ENCODE data around the gene ROGDI.

ROGDI gene

DNA sequence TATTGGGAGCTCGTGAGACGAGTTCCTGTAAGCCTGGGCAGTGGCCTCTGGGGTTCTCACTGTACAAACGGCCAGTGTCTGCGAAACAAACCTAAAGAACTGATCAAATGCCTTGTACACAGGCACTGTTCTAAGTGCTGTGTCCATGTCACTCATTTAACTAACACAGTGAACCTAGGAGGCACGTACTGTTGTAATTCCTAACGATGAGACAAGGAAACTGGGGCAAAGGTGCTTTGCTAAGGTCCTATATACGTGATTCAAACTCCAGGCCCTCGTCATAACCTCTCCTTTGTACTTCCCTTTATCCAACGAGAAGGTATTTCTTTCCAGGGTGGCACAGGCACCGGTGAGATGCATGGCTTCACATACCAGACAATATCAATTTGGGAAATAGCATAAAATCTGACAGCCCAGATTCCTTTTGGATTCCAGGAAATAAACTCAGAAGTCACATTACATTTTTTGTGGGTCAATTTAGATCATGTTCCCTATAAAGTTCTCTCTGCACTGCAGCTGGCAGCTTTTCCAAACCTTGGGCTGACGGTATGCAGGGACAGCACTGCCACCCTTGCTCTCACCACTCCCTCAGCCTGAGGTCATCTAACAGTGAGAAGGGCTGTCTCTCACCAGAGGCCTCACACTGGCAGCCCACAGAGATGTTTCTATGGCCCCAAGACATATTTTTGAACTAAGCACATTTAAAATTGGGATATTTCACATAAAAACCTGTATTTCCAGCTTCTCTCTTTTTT lies 26.3 kb upstream of the ROGDI start:
- DNase-seq (ENCODE audit: low spot score), result no peak
- TF ChIP-seq, protein P1, sequence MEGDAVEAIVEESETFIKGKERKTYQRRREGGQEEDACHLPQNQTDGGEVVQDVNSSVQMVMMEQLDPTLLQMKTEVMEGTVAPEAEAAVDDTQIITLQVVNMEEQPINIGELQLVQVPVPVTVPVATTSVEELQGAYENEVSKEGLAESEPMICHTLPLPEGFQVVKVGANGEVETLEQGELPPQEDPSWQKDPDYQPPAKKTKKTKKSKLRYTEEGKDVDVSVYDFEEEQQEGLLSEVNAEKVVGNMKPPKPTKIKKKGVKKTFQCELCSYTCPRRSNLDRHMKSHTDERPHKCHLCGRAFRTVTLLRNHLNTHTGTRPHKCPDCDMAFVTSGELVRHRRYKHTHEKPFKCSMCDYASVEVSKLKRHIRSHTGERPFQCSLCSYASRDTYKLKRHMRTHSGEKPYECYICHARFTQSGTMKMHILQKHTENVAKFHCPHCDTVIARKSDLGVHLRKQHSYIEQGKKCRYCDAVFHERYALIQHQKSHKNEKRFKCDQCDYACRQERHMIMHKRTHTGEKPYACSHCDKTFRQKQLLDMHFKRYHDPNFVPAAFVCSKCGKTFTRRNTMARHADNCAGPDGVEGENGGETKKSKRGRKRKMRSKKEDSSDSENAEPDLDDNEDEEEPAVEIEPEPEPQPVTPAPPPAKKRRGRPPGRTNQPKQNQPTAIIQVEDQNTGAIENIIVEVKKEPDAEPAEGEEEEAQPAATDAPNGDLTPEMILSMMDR (IDR thresholded peaks at IDR 0.05), result no peak
- Histone ChIP-seq H3K27ac (no peak overlapping the region), H3K4me3 (no peak overlapping the region)

DNA sequence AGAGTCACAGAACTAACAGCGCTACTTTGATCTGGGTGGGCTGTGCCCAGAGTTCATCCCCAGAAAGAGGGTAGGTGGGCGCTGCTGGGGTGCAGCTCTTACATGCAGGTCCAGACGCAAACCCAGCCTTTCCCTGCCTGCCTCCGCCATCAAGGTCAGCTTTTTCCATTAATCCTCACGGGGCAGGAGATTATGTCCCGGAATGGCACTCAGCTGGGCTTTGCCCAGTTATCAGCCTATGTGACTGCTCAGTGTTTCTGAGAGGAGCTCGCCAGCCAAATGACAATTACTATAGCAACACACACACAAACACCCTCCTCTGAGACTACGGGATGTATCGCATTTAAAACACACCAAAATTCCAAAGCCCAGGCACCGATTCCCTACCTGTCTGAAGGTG lies 24.5 kb upstream of the ROGDI start:
- no peak for DNase-seq (ENCODE audit: low spot score)
- no peak overlapping the region for H3K27ac ChIP-seq
- H3K4me3 ChIP-seq, result no peak overlapping the region
- TF ChIP-seq, protein P1 (IDR thresholded peaks at IDR 0.05), result no peak

DNA sequence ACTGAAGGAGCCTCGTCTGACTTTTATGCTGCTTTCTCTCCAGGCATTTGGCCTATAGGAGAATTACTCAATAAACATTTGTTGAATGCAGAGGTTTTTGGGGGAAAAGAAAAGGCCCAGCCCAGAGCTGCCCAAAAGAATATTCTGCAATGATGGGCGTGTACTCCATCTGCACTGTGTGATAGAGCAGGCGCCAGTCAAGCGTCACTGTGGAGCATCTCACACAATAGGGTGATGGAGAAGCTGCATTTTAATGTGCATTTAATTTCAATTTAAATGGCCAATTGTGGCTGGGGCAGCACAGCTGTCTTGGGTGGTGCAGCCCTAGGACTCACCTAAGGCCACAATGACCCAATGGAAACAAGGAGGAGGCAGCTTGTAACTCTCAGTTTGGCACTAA lies 24.1 kb upstream of the ROGDI start:
- Histone ChIP-seq H3K4me3 (no peak overlapping the region), H3K27ac (no peak overlapping the region)
- TF ChIP-seq, protein P1 (IDR thresholded peaks at IDR 0.05), result no peak
- DNase-seq (ENCODE audit: low spot score), result no peak

DNA sequence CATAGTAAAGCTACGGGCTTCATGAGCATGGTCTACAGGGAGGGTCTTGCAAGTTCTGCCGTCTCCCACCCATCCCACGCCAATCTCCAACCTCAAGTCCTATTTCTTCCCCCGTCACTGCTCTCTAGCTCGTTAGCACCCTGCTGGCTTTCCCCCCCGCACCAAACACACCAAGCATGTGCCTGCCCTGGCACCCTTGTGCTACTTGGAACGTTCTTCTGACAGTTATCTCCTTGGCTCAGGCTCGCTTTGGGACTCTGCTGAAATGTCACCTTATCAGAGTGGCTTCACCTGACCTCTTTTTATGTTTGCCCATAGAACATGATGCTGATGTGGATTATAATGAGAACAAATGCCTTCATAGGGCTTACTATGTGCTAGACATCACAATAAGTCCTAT lies 22.8 kb upstream of the ROGDI start:
- Histone ChIP-seq H3K27ac (no peak overlapping the region), H3K4me3 (no peak overlapping the region)
- no peak for DNase-seq (ENCODE audit: low spot score)
- TF ChIP-seq, protein P1 (IDR thresholded peaks at IDR 0.05), result no peak

DNA sequence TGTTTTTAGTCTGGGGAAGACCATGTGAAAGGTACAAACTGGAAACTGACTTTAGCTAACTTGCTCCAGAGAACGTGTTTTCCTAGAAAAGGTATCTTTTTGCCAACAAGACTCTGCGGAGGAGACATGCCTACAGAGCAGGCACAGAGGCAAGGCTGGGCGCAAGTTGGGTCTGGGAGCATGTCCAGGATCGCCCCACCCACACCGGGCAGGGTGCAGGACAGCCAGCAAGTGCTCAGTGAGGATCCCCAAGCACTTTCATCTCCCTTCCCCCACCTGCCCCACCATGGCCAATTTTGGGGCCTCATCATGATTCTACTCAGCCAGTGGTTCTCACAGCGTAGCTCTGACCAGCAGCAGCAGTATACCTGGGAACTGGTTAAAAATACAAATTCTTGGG lies 18.2 kb upstream of the ROGDI start:
- H3K4me3 ChIP-seq, result no peak overlapping the region
- H3K27ac ChIP-seq, result no peak overlapping the region
- TF ChIP-seq, protein P1 (IDR thresholded peaks at IDR 0.05), result no peak
- DNase-seq (ENCODE audit: low spot score), result no peak

DNA sequence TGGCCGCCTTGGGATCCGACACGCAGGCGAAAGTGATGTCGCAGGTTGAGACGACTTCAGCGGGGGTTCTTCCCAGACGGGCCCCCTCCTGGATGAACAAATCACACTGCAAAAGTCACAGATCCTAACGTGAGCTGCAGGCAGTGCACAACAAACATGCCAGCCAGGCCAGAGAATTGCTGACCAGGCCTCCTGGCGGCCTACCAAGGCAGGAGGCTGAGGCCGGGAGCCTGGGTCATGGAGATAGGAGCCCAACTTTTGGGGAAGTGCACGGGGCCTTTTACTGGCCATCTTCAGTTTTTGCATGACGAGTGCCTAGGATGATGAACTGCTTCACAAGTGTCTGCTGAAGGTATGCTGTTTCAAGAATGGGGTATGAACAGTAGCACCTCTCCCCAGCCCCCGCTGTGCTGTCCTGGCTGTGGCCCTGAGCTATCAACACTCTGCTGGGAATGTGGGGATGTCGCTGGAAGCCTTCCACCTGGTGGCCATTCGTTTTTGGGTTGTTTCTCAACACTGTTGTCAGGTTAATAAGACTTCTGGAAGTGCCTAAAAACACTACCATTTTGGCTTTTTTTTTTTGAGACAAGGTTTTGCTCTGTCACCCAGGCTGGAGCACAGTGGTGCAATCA lies 12.2 kb upstream of the ROGDI start:
- no peak for DNase-seq (ENCODE audit: low spot score)
- TF ChIP-seq, protein P1 (IDR thresholded peaks at IDR 0.05), result no peak

DNA sequence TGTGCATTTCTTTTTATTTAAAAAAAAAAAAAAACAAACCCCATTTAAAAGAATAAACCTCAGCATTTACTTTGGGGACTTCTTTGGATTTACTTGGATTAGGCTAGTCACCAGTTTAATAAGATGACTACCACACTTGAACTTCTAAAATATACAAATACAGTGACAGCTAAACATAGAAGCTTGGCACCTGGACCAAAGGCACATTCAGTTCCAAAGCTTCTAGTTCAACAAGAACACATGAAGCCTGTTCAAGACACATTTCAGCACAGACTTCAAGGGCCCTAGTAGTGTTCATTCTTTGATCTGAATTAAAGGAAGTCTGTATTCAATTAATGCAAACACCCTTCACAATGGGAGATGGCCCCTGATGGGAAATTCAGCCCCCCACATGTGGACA lies 11.6 kb upstream of the ROGDI start:
- TF ChIP-seq, protein P1 (IDR thresholded peaks at IDR 0.05), result no peak
- H3K4me3 ChIP-seq, result no peak overlapping the region
- no peak for DNase-seq (ENCODE audit: low spot score)
- no peak overlapping the region for H3K27ac ChIP-seq

More for the DNA sequence above, 12.2 kb upstream of the ROGDI start:
- no peak overlapping the region for H3K4me3 ChIP-seq
- H3K27ac ChIP-seq, result no peak overlapping the region

All from coronary artery (tissue), 2 donors.